H9 (cell line): ENCODE results near the gene ZAP70. TPM values are rescaled to one million over a fixed set of nuclear protein-coding genes. Genes with fewer than 3 reads are reported as not detected.

ENCODE experiments used
- DNase-seq: peaks from one replicate; pipeline ENCODE4 v3.0.0-alpha.2; 2017
- H2AFZ ChIP-seq: one replicate; pipeline ENCODE4 v1.6.1; 2013; ENCODE audit warnings: mild to moderate bottlenecking, low read length, control low read depth, moderate library complexity
- H2AK5ac ChIP-seq: 2 replicates; pipeline ENCODE4 v1.6.1; 2013; ENCODE audit warnings: low read length, control low read depth, mixed read lengths; ENCODE audit not compliant: insufficient read length
- H2BK120ac ChIP-seq: one replicate; pipeline ENCODE4 v1.6.1; 2013; ENCODE audit warnings: low read depth, mild to moderate bottlenecking, low read length, control low read depth, inconsistent platforms; ENCODE audit not compliant: poor library complexity, severe bottlenecking
- H2BK12ac ChIP-seq: 2 replicates; pipeline ENCODE4 v1.6.1; 2013; ENCODE audit warnings: low read length, control low read depth, mixed read lengths, low read depth; ENCODE audit not compliant: insufficient read length
- H2BK15ac ChIP-seq: 2 replicates; pipeline ENCODE4 v1.6.1; 2013; ENCODE audit warnings: low read depth, low read length, control low read depth
- H2BK20ac ChIP-seq: one replicate; pipeline ENCODE4 v1.6.1; 2013; ENCODE audit warnings: low read depth, mild to moderate bottlenecking, low read length, control low read depth, inconsistent platforms; ENCODE audit not compliant: poor library complexity, severe bottlenecking
- H2BK5ac ChIP-seq: 2 replicates; pipeline ENCODE4 v1.6.1; 2013; ENCODE audit warnings: low read length, control low read depth, mixed read lengths; ENCODE audit not compliant: insufficient read length
- H3K14ac ChIP-seq: 2 replicates; pipeline ENCODE4 v1.6.1; 2013; ENCODE audit warnings: low read length, control low read depth; ENCODE audit not compliant: insufficient read depth
- H3K18ac ChIP-seq: 2 replicates; pipeline ENCODE4 v1.6.1; 2013; ENCODE audit warnings: low read depth, mild to moderate bottlenecking, mixed read lengths, low read length, control low read depth; ENCODE audit not compliant: insufficient read length
- H3K23ac ChIP-seq: 2 replicates; pipeline ENCODE4 v1.6.1; 2013; ENCODE audit warnings: low read length, control low read depth, mixed read lengths, low read depth; ENCODE audit not compliant: insufficient read length
- H3K23me2 ChIP-seq: 2 replicates; pipeline ENCODE4 v1.6.1; 2013; ENCODE audit warnings: low read depth, mild to moderate bottlenecking, mixed read lengths, low read length, control low read depth; ENCODE audit not compliant: insufficient read length, poor library complexity, severe bottlenecking
- H3K27ac ChIP-seq: 2 replicates; pipeline ENCODE4 v1.5.1; 2013; ENCODE audit warnings: low read length, control low read depth, mixed read lengths, low read depth; ENCODE audit not compliant: insufficient read length
- H3K27me3 ChIP-seq: 2 replicates; pipeline ENCODE4 v1.6.1; 2013; ENCODE audit warnings: low read length, control low read depth, inconsistent platforms; ENCODE audit not compliant: insufficient read depth
- H3K4ac ChIP-seq: 2 replicates; pipeline ENCODE4 v1.6.1; 2013; ENCODE audit warnings: low read depth, mild to moderate bottlenecking, control low read depth, inconsistent platforms, low read length, moderate library complexity
- H3K4me1 ChIP-seq: 2 replicates; pipeline ENCODE4 v1.6.1; 2013; ENCODE audit warnings: low read length, control low read depth, inconsistent platforms; ENCODE audit not compliant: insufficient read depth
- H3K4me2 ChIP-seq: 2 replicates; pipeline ENCODE4 v1.6.1; 2013; ENCODE audit warnings: low read length, control low read depth, mixed read lengths; ENCODE audit not compliant: insufficient read length, insufficient read depth
- H3K56ac ChIP-seq: 2 replicates; pipeline ENCODE4 v1.6.1; 2013; ENCODE audit warnings: low read depth, mild to moderate bottlenecking, mixed read lengths, low read length, control low read depth; ENCODE audit not compliant: insufficient read length
- H3K79me1 ChIP-seq: 2 replicates; pipeline ENCODE4 v1.6.1; 2013; ENCODE audit warnings: low read depth, mild to moderate bottlenecking, moderate library complexity, low read length, control low read depth, inconsistent platforms; ENCODE audit not compliant: insufficient read depth, poor library complexity, severe bottlenecking
- H3K79me2 ChIP-seq: 2 replicates; pipeline ENCODE4 v1.6.1; 2013; ENCODE audit warnings: low read length, control low read depth, inconsistent platforms; ENCODE audit not compliant: insufficient read depth
- H3K9ac ChIP-seq: 2 replicates; pipeline ENCODE4 v1.6.1; 2013; ENCODE audit warnings: low read length, control low read depth, mixed read lengths; ENCODE audit not compliant: insufficient read length; ENCODE audit errors: extremely low read depth
- H3K9me3 ChIP-seq: one replicate; pipeline ENCODE4 v1.6.1; 2013; ENCODE audit warnings: low read depth, low read length, inconsistent platforms; ENCODE audit not compliant: control insufficient read depth
- H3T11ph ChIP-seq: one replicate; pipeline ENCODE4 v1.6.1; 2013; ENCODE audit warnings: mild to moderate bottlenecking, low read length, control low read depth, inconsistent platforms
- H4K20me1 ChIP-seq: one replicate; pipeline ENCODE4 v1.6.1; 2013; ENCODE audit not compliant: control insufficient read depth, insufficient read length, insufficient read depth
- H4K5ac ChIP-seq: 2 replicates; pipeline ENCODE4 v1.6.1; 2013; ENCODE audit warnings: low read depth, mild to moderate bottlenecking, mixed read lengths, low read length, control low read depth; ENCODE audit not compliant: insufficient read length
- H4K8ac ChIP-seq: replicated peaks from 2 replicates; pipeline ENCODE4 v1.6.1; 2013; ENCODE audit warnings: low read length, control low read depth, mixed read lengths, low read depth; ENCODE audit not compliant: insufficient read length
- H4K91ac ChIP-seq: 2 replicates; pipeline ENCODE4 v1.6.1; 2013; ENCODE audit warnings: low read depth, mild to moderate bottlenecking, moderate library complexity, mixed read lengths, low read length, control low read depth; ENCODE audit not compliant: insufficient read length
- H3K27ac Mint-ChIP-seq, 3 experiments: 2 replicates in 2 of 3; 3 replicates in 1 of 3; pipeline ENCODE4 v1.8.0; 2020 to 2021; ENCODE audit warnings: mixed read lengths in 3 of 3, mild to moderate bottlenecking in 1 of 3, moderate library complexity in 1 of 3
- H3K27me3 Mint-ChIP-seq: 2 replicates; pipeline ENCODE4 v1.8.0; 2021; ENCODE audit warnings: low read depth, mild to moderate bottlenecking, moderate library complexity, mixed read lengths
- H3K36me3 Mint-ChIP-seq, 3 experiments: 2 replicates in 2 of 3; 3 replicates in 1 of 3; pipeline ENCODE4 v1.8.0; 2020 to 2021; ENCODE audit warnings: low read depth in 3 of 3, mixed read lengths in 3 of 3; ENCODE audit not compliant: insufficient read depth in 1 of 3
- H3K4me1 Mint-ChIP-seq, 2 experiments: 2 replicates each; pipeline ENCODE4 v1.8.0; 2020; ENCODE audit warnings: mixed read lengths in 2 of 2
- H3K4me3 Mint-ChIP-seq, 2 experiments: 2 replicates in 1 of 2; 3 replicates in 1 of 2; pipeline ENCODE4 v1.8.0; 2020 to 2021; ENCODE audit warnings: mild to moderate bottlenecking in 2 of 2, mixed read lengths in 2 of 2, moderate library complexity in 1 of 2
- H3K9me3 Mint-ChIP-seq, 2 experiments: 2 replicates in 1 of 2; 3 replicates in 1 of 2; pipeline ENCODE4 v1.8.0; 2020; ENCODE audit warnings: mild to moderate bottlenecking in 2 of 2, mixed read lengths in 2 of 2, moderate library complexity in 1 of 2
- CTCF ChIP-seq: fragments of 200-600 bp; sonication (generic); conservative IDR thresholded peaks from 3 replicates; pipeline ENCODE4 v1.8.0; 2021; ENCODE audit warnings: antibody characterized with exemption, mild to moderate bottlenecking
- WGBS: extraction: QIAGEN DNeasy Blood & Tissue Kit; methylation state at CpG from one replicate; pipeline ENCODE4 v1.1.7; 2013; ENCODE audit warnings: missing lambda C conversion rate, low lambda C conversion rate, mixed read lengths; ENCODE audit not compliant: insufficient read length; ENCODE audit errors: extremely low coverage; 5-methylcytosine and 5-hydroxymethylcytosine counted together
- total RNA-seq: library from RNA; stranded (reverse); gene quantifications from 2 replicates; pipeline ENCODE4 v1.2.1, GENCODE V29; 2021

Gene ZAP70
- total RNA-seq, 1 experiment from 2014 or later, result 0.24 TPM

GRCh38 chr2:97757062-97757461, 43.7 kb downstream of the ZAP70 start:
- no peaks in the 10 kb centered on the region for H3K79me1 ChIP-seq
- Mint-ChIP-seq H3K27ac (peak overlapping the region in 2 of 3 experiments; percentile 10 to 48; a peak in 2 of 7 replicates), H3K36me3 (peaks cover 6 to 55% (median 42%) of the 10 kb centered on the region in 3 experiments), H3K4me1 (peaks cover 16 to 22% of the 10 kb centered on the region in 2 experiments), H3K9me3 (no peaks in the 10 kb centered on the region), H3K27me3 (no peaks in the 10 kb centered on the region), H3K4me3 (no peak overlapping the region)
- no peak overlapping the region for H3K14ac ChIP-seq
- H3K27me3 ChIP-seq, result no peaks in the 10 kb centered on the region
- H2AK5ac ChIP-seq, result no peak overlapping the region
- no peak for DNase-seq
- H3K18ac ChIP-seq, result no peak overlapping the region
- H4K91ac ChIP-seq, result no peak overlapping the region
- no peak overlapping the region for H2BK5ac ChIP-seq
- no peak overlapping the region for H2BK12ac ChIP-seq
- H3K4me2 ChIP-seq, result no peak overlapping the region
- no peak overlapping the region for H3K9ac ChIP-seq
- H3K27ac ChIP-seq, result no peak overlapping the region
- no peak overlapping the region for H2BK20ac ChIP-seq
- H3K4ac ChIP-seq, result no peak overlapping the region
- no peaks in the 10 kb centered on the region for H3K4me1 ChIP-seq
- no peak overlapping the region for H2BK15ac ChIP-seq
- H4K8ac ChIP-seq, result no peak overlapping the region
- no peak overlapping the region for H2BK120ac ChIP-seq
- TF ChIP-seq CTCF, result no peak
- no CpG with 5 or more reads among the region's 18 CpGs for WGBS
- no peak overlapping the region for H3K23ac ChIP-seq
- H2AFZ ChIP-seq, result no peak overlapping the region
- no peaks in the 10 kb centered on the region for H4K20me1 ChIP-seq
- H3T11ph ChIP-seq, result no peak overlapping the region
- H3K23me2 ChIP-seq, result no peaks in the 10 kb centered on the region
- no peaks in the 10 kb centered on the region for H3K9me3 ChIP-seq
- no peak overlapping the region for H4K5ac ChIP-seq
- no peak overlapping the region for H3K56ac ChIP-seq
- H3K79me2 ChIP-seq, result no peaks in the 10 kb centered on the region
